DLD1 (cell line): Measurements from ENCODE around the gene PLEKHA6.

Experiments
- in situ Hi-C: cut with HindIII; loops from 2 replicates; pipeline ENCODE4 v1.10.0; 2017; ENCODE audit warnings: low sequenced_read_pairs

Gene PLEKHA6

DNA sequence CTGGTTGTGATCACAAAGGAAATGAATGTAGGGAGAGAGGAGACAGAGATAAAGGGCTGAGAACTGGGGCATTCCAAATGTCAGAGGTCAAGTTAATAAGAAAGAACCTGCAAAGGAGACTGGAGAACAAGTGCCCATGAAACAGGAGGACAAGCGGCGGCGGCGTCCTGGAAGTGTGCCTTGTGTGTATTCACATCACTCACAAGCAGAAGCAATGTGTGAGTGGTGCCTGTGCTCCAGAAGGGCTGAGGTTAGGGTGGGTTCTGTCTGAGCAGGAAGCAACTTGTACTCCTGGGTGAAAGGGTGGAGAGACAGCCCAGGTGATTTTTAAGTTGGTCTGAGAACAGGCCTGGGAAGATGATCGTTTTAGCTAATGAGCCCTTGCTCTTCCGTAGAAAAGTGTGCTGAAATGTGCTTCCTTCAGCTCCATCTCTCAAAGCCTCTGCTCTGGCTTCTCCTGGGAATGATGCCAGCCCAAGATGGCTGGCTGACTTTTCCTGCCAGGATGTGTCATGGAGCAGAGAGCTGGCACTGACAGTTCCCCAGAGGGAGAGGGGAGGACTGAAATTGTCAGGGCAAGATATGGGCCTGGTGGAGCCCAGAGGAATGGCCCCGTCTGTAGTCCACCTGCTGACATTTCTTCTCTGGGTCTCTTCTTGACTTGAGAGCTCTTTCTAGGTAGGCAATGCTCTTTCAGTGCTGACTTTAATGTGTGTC is 25.1 kb upstream of the PLEKHA6 start:
- in situ Hi-C loops: no loop called here

GRCh38 chr1:204383163-204383904 is 23.6 kb upstream of the PLEKHA6 start:
- in situ Hi-C loops: no loop called here

DNA sequence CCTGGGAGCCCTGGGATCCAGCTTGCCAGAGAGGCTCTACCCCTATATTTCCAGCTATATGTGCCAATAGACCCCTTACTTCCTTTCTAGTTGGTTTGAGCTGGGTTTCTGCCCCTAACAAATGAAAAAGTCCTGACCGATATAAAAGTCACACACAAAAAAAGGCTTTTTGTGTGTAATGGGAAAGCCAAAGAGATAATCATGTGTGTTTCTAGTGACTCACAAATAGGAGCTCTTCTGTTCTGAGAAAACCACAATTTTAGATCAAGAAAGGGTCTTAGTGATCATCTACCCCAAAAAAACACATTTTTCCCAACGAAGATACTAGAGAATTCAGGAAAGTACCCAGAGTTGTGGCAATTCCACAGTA is 23.0 kb upstream of the PLEKHA6 start:
- in situ Hi-C loops: no loop called here

DNA sequence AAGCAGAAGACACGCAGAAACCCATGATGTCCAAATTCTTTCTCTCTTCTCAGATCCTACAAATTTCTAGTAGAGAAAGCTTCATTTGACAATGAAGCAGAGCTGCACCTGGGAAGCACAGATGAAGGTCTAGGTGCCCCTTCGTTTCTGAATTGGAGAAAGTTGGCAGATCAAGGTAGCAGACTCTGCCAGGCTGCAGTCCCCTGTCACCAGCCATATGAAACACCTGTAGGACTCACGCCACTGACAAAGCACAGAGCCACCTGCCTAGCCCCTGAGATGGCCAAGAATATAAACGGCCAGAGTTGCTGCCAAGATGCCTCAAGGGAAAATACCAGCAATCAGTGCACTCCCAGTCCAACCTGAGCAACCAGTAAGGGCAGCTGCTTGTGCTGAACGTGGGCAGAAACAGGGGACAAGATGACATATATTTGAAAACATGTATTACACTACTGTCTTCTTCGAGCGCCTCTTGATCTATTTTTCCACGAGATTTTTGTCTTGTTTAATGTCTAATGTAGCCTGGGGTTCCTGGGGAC is 20.6 kb upstream of the PLEKHA6 start:
- in situ Hi-C loops: no loop called here

GRCh38 chr1:204377800-204378668 is 18.3 kb upstream of the PLEKHA6 start:
- in situ Hi-C loops: no loop called here

- in situ Hi-C loops: no loop called here
Measured at GRCh38 chr1:204376919-204377799, 17.4 kb upstream of the PLEKHA6 start.

DNA sequence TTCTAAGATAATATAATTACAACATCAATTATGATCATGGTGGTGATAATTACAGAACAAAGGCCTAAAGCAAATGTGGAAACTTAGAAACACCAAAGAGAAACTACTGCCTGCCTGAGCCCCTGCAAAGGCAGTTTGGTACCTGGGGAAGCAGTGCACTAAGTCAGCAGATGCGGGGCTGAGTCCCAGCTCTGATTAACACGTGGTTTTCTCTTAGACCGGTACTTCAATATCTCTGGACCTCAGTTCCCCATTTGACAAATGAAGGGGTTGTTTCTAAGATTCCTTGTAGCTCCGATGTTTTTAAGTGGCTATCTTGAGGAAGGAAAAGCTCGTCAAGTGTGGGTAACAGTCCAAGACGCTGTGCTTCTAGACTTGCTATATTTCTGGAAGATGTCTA is 16.7 kb upstream of the PLEKHA6 start:
- in situ Hi-C loops: no loop called here

DNA sequence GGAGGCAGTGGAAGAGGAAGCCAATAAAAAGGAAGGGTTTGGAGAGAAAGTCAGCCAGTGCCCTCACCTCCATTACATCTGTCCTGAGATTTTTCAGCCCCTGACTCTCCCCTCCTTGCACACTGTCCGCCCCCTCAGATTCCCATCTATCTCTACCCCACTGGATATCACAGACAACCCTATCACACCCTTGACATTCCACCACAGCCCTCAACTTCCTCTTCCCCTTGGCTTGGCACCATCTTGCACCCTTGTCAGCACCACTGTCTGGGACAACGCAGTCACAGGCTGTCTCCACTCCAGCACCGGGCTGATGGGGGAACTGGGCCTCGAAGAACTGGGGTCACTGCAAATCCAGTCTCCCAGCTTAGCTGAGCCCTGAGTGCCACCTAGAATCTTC is 14.2 kb upstream of the PLEKHA6 start:
- in situ Hi-C loops: loop anchor here (25.0 kb wide), 1 partner anchor 512 kb away; the partner anchor contains the start of gene SNRPE

- in situ Hi-C loops: loop anchor here (25.0 kb wide), 1 partner anchor 508 kb away; the partner anchor contains the start of gene SNRPE
Measured at GRCh38 chr1:204370176-204370575, 10.4 kb upstream of the PLEKHA6 start.

- in situ Hi-C loops: loop anchor here (25.0 kb wide), 1 partner anchor 507 kb away; the partner anchor contains the start of gene SNRPE
Measured at GRCh38 chr1:204368996-204369726, 9.4 kb upstream of the PLEKHA6 start.

- in situ Hi-C loops: loop anchor here (25.0 kb wide), 1 partner anchor 506 kb away; the partner anchor contains the start of gene SNRPE
Measured at GRCh38 chr1:204367956-204368355, 8.2 kb upstream of the PLEKHA6 start.

- in situ Hi-C loops: loop anchor here (25.0 kb wide), 1 partner anchor 505 kb away; the partner anchor contains the start of gene SNRPE
Measured at GRCh38 chr1:204367193-204367858, 7.6 kb upstream of the PLEKHA6 start.

- in situ Hi-C loops: loop anchor here (25.0 kb wide), 1 partner anchor 504 kb away; the partner anchor contains the start of gene SNRPE
Measured at GRCh38 chr1:204366759-204367158, 7.0 kb upstream of the PLEKHA6 start.

DNA sequence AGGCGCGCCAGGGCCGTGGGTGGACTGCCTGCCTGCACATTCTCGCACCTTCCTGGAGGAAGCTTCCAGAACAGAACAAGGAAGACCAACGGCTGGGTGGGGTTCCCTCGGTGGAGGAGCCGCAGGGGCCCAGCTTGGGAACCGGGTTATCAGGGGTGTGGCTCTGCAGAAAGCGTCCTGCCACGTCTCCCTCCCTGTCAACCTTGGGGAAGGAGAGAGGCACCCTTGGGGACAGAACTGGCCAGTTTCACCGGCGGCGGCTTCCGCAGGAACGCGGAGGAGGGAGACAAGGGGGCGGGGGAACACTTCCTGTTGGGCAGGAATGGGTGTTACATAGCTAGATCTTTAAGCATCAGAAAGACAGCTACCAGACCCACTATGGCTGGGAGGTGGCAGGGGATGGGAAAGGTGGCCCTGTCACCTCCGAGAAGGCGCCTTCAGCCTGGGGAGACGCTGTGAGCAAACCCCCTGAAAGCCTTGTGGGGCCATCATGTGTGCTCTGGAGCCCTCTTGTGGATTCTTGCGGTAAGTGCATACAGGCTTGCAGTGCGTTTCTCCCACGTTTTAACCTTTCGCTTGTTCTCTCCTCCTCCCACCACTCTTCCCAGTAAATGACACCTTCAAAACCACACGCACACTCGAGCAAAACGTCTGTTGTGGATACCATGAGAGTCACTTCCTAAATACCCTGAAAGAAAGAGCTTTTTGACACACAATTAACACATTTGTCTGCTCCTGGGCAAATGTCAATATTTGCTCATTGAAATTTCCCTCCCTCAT is 3.8 kb upstream of the PLEKHA6 start:
- in situ Hi-C loops: loop anchor here (25.0 kb wide), 1 partner anchor 501 kb away; the partner anchor contains the start of gene SNRPE

- in situ Hi-C loops: loop anchor here (25.0 kb wide), 1 partner anchor 501 kb away; the partner anchor contains the start of gene SNRPE
Measured at GRCh38 chr1:204362984-204363334, 3.2 kb upstream of the PLEKHA6 start.

DNA sequence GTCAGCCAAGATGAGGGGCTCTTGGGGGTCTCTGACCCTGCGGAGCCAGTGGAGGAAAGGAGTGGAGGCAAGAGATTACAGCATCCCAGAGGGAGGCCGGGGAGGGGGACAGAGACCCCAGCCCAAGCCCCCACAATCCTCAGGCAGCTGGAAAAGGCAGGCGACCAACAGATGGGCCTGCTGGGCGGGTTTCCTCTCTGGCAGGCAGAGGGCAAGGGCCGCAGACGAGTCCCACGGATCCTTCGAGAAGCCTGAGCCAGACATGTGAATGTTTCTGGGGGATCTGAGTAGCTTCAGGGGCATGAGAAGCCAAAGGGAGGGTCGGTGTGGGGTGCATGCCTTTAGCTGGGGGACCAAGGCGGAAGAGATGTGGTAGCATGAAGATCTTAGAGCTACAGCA is 2.1 kb upstream of the PLEKHA6 start:
- in situ Hi-C loops: loop anchor here (25.0 kb wide), 1 partner anchor 499 kb away; the partner anchor contains the start of gene SNRPE

DNA sequence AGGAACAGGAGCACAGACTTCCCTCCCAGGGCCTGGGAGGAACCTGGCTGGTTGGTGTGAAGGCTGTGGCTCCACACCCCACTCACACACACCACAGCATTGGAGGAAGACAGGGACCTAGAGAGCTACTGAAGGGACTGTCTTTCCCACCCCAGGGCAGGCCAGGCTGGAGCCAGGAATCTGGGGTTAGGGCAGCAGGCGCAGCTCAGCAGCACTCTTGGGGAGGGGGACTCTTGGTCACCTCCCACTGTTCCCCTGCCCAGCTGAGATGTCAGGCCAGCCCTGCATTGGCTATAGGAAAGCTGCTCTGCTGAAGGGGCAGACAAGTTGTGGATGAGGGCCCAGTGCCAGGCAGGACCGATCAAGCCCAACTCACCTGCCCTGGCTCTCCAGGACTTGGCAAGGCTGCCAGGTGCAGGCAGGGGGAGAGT is 1.6 kb upstream of the PLEKHA6 start:
- in situ Hi-C loops: loop anchor here (25.0 kb wide), 1 partner anchor 499 kb away; the partner anchor contains the start of gene SNRPE
